ENCODE results near the gene INPP5F.
"Not testable (repeated sequence)": the region's sequence is repeated elsewhere in the genome, so short reads cannot be mapped to it uniquely, and the experiment has no call there.

INPP5F gene

GRCh38 chr10:119700321-119700954, 25.4 kb upstream of the INPP5F start:
- Histone ChIP-seq H3K9ac (ENCODE audit: insufficient read length) (no peak overlapping the region), H3K9me3 (ENCODE audit: low read depth, low read length) (no peaks in the 10 kb centered on the region), H3K36me3 (ENCODE audit: insufficient read depth, low read length) (no peaks in the 10 kb centered on the region), H3K27ac (no peak overlapping the region), H3K4me3 (no peak overlapping the region)
- no peak for TF ChIP-seq FOXP2 (optimal IDR thresholded peaks at IDR 0.05; ENCODE audit: control extremely low read depth, extremely low read length, insufficient read depth)
- no peak for TF ChIP-seq POLR2AphosphoS5 (IDR thresholded peaks at IDR 0.05; ENCODE audit: borderline replicate concordance, low read depth, low read length)
- no peak for TF ChIP-seq EZH2 (IDR thresholded peaks at IDR 0.05)
- no peak for DNase-seq (ENCODE audit: low read depth, low spot score)

- no peak for DNase-seq (ENCODE audit: low read depth, low spot score)
- no peaks in the 10 kb centered on the region for H3K36me3 ChIP-seq (ENCODE audit: insufficient read depth, low read length)
- H3K27ac ChIP-seq = no peak overlapping the region
- no peak for TF ChIP-seq EZH2 (IDR thresholded peaks at IDR 0.05)
- TF ChIP-seq POLR2AphosphoS5 (IDR thresholded peaks at IDR 0.05; ENCODE audit: borderline replicate concordance, low read depth, low read length) = no peak
- TF ChIP-seq FOXP2 (optimal IDR thresholded peaks at IDR 0.05; ENCODE audit: control extremely low read depth, extremely low read length, insufficient read depth) = no peak
- H3K9ac ChIP-seq (ENCODE audit: insufficient read length) = no peak overlapping the region
- no peaks in the 10 kb centered on the region for H3K9me3 ChIP-seq (ENCODE audit: low read depth, low read length)
- no peak overlapping the region for H3K4me3 ChIP-seq
These were observed 24.0 kb upstream of the INPP5F start for GRCh38 chr10:119701861-119702260.

GRCh38 chr10:119702583-119702982, 23.3 kb upstream of the INPP5F start:
- no peak overlapping the region for H3K9ac ChIP-seq (ENCODE audit: insufficient read length)
- TF ChIP-seq POLR2AphosphoS5 (IDR thresholded peaks at IDR 0.05; ENCODE audit: borderline replicate concordance, low read depth, low read length) = no peak
- no peak for TF ChIP-seq EZH2 (IDR thresholded peaks at IDR 0.05)
- no peak for TF ChIP-seq FOXP2 (optimal IDR thresholded peaks at IDR 0.05; ENCODE audit: control extremely low read depth, extremely low read length, insufficient read depth)
- no peaks in the 10 kb centered on the region for H3K36me3 ChIP-seq (ENCODE audit: insufficient read depth, low read length)
- DNase-seq (ENCODE audit: low read depth, low spot score) = no peak
- no peak overlapping the region for H3K4me3 ChIP-seq
- H3K27ac ChIP-seq = no peak overlapping the region
- no peaks in the 10 kb centered on the region for H3K9me3 ChIP-seq (ENCODE audit: low read depth, low read length)

GRCh38 chr10:119703903-119704508, 21.8 kb upstream of the INPP5F start:
- Histone ChIP-seq H3K9me3 (ENCODE audit: low read depth, low read length) (no peaks in the 10 kb centered on the region), H3K9ac (ENCODE audit: insufficient read length) (no peak overlapping the region), H3K36me3 (ENCODE audit: insufficient read depth, low read length) (no peaks in the 10 kb centered on the region), H3K27ac (no peak overlapping the region), H3K4me3 (no peak overlapping the region)
- DNase-seq (ENCODE audit: low read depth, low spot score) = no peak
- TF ChIP-seq POLR2AphosphoS5 (IDR thresholded peaks at IDR 0.05; ENCODE audit: borderline replicate concordance, low read depth, low read length) = no peak
- no peak for TF ChIP-seq EZH2 (IDR thresholded peaks at IDR 0.05)
- TF ChIP-seq FOXP2 (optimal IDR thresholded peaks at IDR 0.05; ENCODE audit: control extremely low read depth, extremely low read length, insufficient read depth) = no peak

GRCh38 chr10:119705434-119705831, 20.4 kb upstream of the INPP5F start:
- DNase-seq (ENCODE audit: low read depth, low spot score) = no peak
- no peaks in the 10 kb centered on the region for H3K9me3 ChIP-seq (ENCODE audit: low read depth, low read length)
- no peak overlapping the region for H3K4me3 ChIP-seq
- H3K36me3 ChIP-seq (ENCODE audit: insufficient read depth, low read length) = no peaks in the 10 kb centered on the region
- H3K27ac ChIP-seq = no peak overlapping the region
- no peak overlapping the region for H3K9ac ChIP-seq (ENCODE audit: insufficient read length)
- TF ChIP-seq EZH2 (IDR thresholded peaks at IDR 0.05) = no peak
- no peak for TF ChIP-seq FOXP2 (optimal IDR thresholded peaks at IDR 0.05; ENCODE audit: control extremely low read depth, extremely low read length, insufficient read depth)
- TF ChIP-seq POLR2AphosphoS5 (IDR thresholded peaks at IDR 0.05; ENCODE audit: borderline replicate concordance, low read depth, low read length) = no peak

GRCh38 chr10:119706521-119707278, 19.1 kb upstream of the INPP5F start:
- H3K9me3 ChIP-seq (ENCODE audit: low read depth, low read length) = no peaks in the 10 kb centered on the region
- TF ChIP-seq EZH2 (IDR thresholded peaks at IDR 0.05) (no peak), POLR2AphosphoS5 (IDR thresholded peaks at IDR 0.05; ENCODE audit: borderline replicate concordance, low read depth, low read length) (no peak), FOXP2 (optimal IDR thresholded peaks at IDR 0.05; ENCODE audit: control extremely low read depth, extremely low read length, insufficient read depth) (no peak)
- no peak overlapping the region for H3K9ac ChIP-seq (ENCODE audit: insufficient read length)
- H3K27ac ChIP-seq = no peak overlapping the region
- no peak overlapping the region for H3K4me3 ChIP-seq
- H3K36me3 ChIP-seq (ENCODE audit: insufficient read depth, low read length) = no peaks in the 10 kb centered on the region
- DNase-seq (ENCODE audit: low read depth, low spot score) = no peak

GRCh38 chr10:119707331-119707730, 18.5 kb upstream of the INPP5F start:
- H3K4me3 ChIP-seq; H3K9ac ChIP-seq (ENCODE audit: insufficient read length); DNase-seq (ENCODE audit: low read depth, low spot score); H3K36me3 ChIP-seq (ENCODE audit: insufficient read depth, low read length); H3K27ac ChIP-seq; H3K9me3 ChIP-seq (ENCODE audit: low read depth, low read length): not testable (repeated sequence)

- H3K27ac ChIP-seq; H3K9ac ChIP-seq (ENCODE audit: insufficient read length); DNase-seq (ENCODE audit: low read depth, low spot score); H3K4me3 ChIP-seq; H3K9me3 ChIP-seq (ENCODE audit: low read depth, low read length); H3K36me3 ChIP-seq (ENCODE audit: insufficient read depth, low read length): not testable (repeated sequence)
These were observed 14.9 kb upstream of the INPP5F start for GRCh38 chr10:119710935-119711334.

All from SK-N-MC (cell line).